HEK293 (cell line): ENCODE data around the gene RITA1.

Source experiments
- CTCF ChIA-PET: fragments of 350-600 bp; formaldehyde crosslinking; extraction: SDS; loops from one replicate; lab custom pipeline; 2021; ENCODE audit warnings: antibody characterized with exemption; lab: Yijun Ruan, JAX
- POLR2A ChIA-PET: fragments of 300-600 bp; formaldehyde crosslinking; extraction: SDS; loops from one replicate; lab custom pipeline; 2020; ENCODE audit warnings: antibody characterized with exemption, inconsistent platforms; lab: Yijun Ruan, JAX
- H3K27ac ChIP-seq: fragments of 200-500 bp; sonication (Bioruptor generic); 2 replicates; pipeline ENCODE4 v1.5.1; 2014; ENCODE audit warnings: low read depth, low read length, control low read depth, inconsistent platforms; ENCODE audit errors: extremely low read depth
- H3K36me3 ChIP-seq, 2 experiments: fragments of 200-500 bp in 1 of 2; sonication (Bioruptor generic) in 1 of 2; 1 replicate in 1 of 2; 2 replicates in 1 of 2; pipeline ENCODE4 v1.5.1; 2014 to 2017; ENCODE audit warnings: inconsistent platforms in 2 of 2, low read length in 2 of 2; ENCODE audit not compliant: control insufficient read depth in 2 of 2, insufficient read depth in 1 of 2
- H3K4me1 ChIP-seq: fragments of 200-500 bp; sonication (Bioruptor generic); 2 replicates; pipeline ENCODE4 v1.5.1; 2014; ENCODE audit warnings: mild to moderate bottlenecking, low read length, inconsistent platforms; ENCODE audit not compliant: control insufficient read depth, insufficient read depth
- H3K4me3 ChIP-seq: 2 replicates; pipeline ENCODE4 v1.5.1; 2011; ENCODE audit warnings: low read depth, mild to moderate bottlenecking, control low read depth, low read length, moderate library complexity
- H3K9me3 ChIP-seq: fragments of 200-500 bp; sonication (Bioruptor generic); 2 replicates; pipeline ENCODE4 v1.5.1; 2014; ENCODE audit warnings: low read depth, low read length, inconsistent platforms; ENCODE audit not compliant: control insufficient read depth, insufficient read depth
- KLF7 ChIP-seq: fragments of 450-650 bp; formaldehyde crosslinking; IDR thresholded peaks from 2 replicates; pipeline ENCODE4 v1.5.1; 2016; ENCODE audit warnings: missing biosample characterization, missing genetic modification characterization, borderline replicate concordance
- PRDM6 ChIP-seq: fragments of 450-650 bp; formaldehyde crosslinking; IDR thresholded peaks from 2 replicates; pipeline ENCODE4 v1.5.1; 2017; ENCODE audit warnings: missing biosample characterization, missing genetic modification characterization
- ZBTB48 ChIP-seq: fragments of 450-650 bp; formaldehyde crosslinking; IDR thresholded peaks from 2 replicates; pipeline ENCODE4 v1.5.1; 2016; ENCODE audit warnings: missing biosample characterization, missing genetic modification characterization
- ZFHX2 ChIP-seq: fragments of 450-650 bp; formaldehyde crosslinking; conservative IDR thresholded peaks from 2 replicates; pipeline ENCODE4 v1.5.1; 2016; ENCODE audit warnings: missing biosample characterization, missing genetic modification characterization
- ZNF148 ChIP-seq: fragments of 450-650 bp; formaldehyde crosslinking; IDR thresholded peaks from 2 replicates; pipeline ENCODE4 v1.5.0; 2017; ENCODE audit warnings: missing biosample characterization, missing genetic modification characterization, borderline replicate concordance
- ZNF202 ChIP-seq: fragments of 450-650 bp; formaldehyde crosslinking; IDR thresholded peaks from 2 replicates; pipeline ENCODE4 v1.5.1; 2016; ENCODE audit warnings: missing biosample characterization, missing genetic modification characterization, borderline replicate concordance
- ZNF280C ChIP-seq: fragments of 450-650 bp; formaldehyde crosslinking; IDR thresholded peaks from 2 replicates; pipeline ENCODE4 v1.5.1; 2016; ENCODE audit warnings: missing biosample characterization, missing genetic modification characterization
- ZNF341 ChIP-seq: fragments of 450-650 bp; formaldehyde crosslinking; IDR thresholded peaks from 2 replicates; pipeline ENCODE4; 2016; ENCODE audit warnings: low read depth, missing biosample characterization, missing genetic modification characterization
- ZNF354C ChIP-seq: fragments of 450-650 bp; formaldehyde crosslinking; IDR thresholded peaks from 2 replicates; pipeline ENCODE4 v1.5.1; 2016; ENCODE audit warnings: missing biosample characterization, missing genetic modification characterization, low read depth, borderline replicate concordance
- ZNF404 ChIP-seq: fragments of 450-650 bp; formaldehyde crosslinking; IDR thresholded peaks from 2 replicates; pipeline ENCODE4 v1.5.1; 2017; ENCODE audit warnings: missing biosample characterization, missing genetic modification characterization
- ZNF521 ChIP-seq: fragments of 450-650 bp; formaldehyde crosslinking; IDR thresholded peaks from 2 replicates; pipeline ENCODE4 v1.5.1; 2017; ENCODE audit warnings: missing biosample characterization, mild to moderate bottlenecking, missing genetic modification characterization
- ZSCAN5A ChIP-seq: fragments of 450-650 bp; formaldehyde crosslinking; IDR thresholded peaks from 2 replicates; pipeline ENCODE4 v1.5.1; 2016; ENCODE audit warnings: missing biosample characterization, missing genetic modification characterization
- TF ChIP-seq, protein P1 (sequence below): fragments of 450-650 bp; formaldehyde crosslinking; IDR thresholded peaks from 2 replicates; pipeline ENCODE4 v1.5.1; 2017; ENCODE audit warnings: missing biosample characterization, missing genetic modification characterization
- TF ChIP-seq, protein P2 (sequence below): fragments of 450-650 bp; formaldehyde crosslinking; IDR thresholded peaks from 2 replicates; pipeline ENCODE4 v1.5.1; 2016; ENCODE audit warnings: missing biosample characterization, missing genetic modification characterization, borderline replicate concordance
- TF ChIP-seq, protein P3 (sequence below): fragments of 450-650 bp; formaldehyde crosslinking; IDR thresholded peaks from 2 replicates; pipeline ENCODE4 v1.5.1; 2016; ENCODE audit warnings: missing biosample characterization, missing genetic modification characterization

Gene RITA1

GRCh38 chr12:113235976-113236375 lies 50.5 kb downstream of the RITA1 start (continued):
- TF ChIP-seq, protein P1, sequence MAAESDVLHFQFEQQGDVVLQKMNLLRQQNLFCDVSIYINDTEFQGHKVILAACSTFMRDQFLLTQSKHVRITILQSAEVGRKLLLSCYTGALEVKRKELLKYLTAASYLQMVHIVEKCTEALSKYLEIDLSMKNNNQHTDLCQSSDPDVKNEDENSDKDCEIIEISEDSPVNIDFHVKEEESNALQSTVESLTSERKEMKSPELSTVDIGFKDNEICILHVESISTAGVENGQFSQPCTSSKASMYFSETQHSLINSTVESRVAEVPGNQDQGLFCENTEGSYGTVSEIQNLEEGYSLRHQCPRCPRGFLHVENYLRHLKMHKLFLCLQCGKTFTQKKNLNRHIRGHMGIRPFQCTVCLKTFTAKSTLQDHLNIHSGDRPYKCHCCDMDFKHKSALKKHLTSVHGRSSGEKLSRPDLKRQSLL (tag by site-specific recombination): no peak
- TF ChIP-seq ZSCAN5A (tag by site-specific recombination) (no peak), ZBTB48 (tag by site-specific recombination) (no peak), ZNF148 (tag by site-specific recombination) (no peak), ZNF521 (no peak), ZNF354C (tag by site-specific recombination) (no peak), KLF7 (tag by site-specific recombination) (no peak), ZNF280C (no peak), ZNF202 (tag by site-specific recombination) (no peak)
- TF ChIP-seq, protein P2, sequence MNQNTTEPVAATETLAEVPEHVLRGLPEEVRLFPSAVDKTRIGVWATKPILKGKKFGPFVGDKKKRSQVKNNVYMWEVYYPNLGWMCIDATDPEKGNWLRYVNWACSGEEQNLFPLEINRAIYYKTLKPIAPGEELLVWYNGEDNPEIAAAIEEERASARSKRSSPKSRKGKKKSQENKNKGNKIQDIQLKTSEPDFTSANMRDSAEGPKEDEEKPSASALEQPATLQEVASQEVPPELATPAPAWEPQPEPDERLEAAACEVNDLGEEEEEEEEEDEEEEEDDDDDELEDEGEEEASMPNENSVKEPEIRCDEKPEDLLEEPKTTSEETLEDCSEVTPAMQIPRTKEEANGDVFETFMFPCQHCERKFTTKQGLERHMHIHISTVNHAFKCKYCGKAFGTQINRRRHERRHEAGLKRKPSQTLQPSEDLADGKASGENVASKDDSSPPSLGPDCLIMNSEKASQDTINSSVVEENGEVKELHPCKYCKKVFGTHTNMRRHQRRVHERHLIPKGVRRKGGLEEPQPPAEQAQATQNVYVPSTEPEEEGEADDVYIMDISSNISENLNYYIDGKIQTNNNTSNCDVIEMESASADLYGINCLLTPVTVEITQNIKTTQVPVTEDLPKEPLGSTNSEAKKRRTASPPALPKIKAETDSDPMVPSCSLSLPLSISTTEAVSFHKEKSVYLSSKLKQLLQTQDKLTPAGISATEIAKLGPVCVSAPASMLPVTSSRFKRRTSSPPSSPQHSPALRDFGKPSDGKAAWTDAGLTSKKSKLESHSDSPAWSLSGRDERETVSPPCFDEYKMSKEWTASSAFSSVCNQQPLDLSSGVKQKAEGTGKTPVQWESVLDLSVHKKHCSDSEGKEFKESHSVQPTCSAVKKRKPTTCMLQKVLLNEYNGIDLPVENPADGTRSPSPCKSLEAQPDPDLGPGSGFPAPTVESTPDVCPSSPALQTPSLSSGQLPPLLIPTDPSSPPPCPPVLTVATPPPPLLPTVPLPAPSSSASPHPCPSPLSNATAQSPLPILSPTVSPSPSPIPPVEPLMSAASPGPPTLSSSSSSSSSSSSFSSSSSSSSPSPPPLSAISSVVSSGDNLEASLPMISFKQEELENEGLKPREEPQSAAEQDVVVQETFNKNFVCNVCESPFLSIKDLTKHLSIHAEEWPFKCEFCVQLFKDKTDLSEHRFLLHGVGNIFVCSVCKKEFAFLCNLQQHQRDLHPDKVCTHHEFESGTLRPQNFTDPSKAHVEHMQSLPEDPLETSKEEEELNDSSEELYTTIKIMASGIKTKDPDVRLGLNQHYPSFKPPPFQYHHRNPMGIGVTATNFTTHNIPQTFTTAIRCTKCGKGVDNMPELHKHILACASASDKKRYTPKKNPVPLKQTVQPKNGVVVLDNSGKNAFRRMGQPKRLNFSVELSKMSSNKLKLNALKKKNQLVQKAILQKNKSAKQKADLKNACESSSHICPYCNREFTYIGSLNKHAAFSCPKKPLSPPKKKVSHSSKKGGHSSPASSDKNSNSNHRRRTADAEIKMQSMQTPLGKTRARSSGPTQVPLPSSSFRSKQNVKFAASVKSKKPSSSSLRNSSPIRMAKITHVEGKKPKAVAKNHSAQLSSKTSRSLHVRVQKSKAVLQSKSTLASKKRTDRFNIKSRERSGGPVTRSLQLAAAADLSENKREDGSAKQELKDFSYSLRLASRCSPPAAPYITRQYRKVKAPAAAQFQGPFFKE (tag by site-specific recombination): no peak
- TF ChIP-seq, all 188 proteins: peak for 0

DNA sequence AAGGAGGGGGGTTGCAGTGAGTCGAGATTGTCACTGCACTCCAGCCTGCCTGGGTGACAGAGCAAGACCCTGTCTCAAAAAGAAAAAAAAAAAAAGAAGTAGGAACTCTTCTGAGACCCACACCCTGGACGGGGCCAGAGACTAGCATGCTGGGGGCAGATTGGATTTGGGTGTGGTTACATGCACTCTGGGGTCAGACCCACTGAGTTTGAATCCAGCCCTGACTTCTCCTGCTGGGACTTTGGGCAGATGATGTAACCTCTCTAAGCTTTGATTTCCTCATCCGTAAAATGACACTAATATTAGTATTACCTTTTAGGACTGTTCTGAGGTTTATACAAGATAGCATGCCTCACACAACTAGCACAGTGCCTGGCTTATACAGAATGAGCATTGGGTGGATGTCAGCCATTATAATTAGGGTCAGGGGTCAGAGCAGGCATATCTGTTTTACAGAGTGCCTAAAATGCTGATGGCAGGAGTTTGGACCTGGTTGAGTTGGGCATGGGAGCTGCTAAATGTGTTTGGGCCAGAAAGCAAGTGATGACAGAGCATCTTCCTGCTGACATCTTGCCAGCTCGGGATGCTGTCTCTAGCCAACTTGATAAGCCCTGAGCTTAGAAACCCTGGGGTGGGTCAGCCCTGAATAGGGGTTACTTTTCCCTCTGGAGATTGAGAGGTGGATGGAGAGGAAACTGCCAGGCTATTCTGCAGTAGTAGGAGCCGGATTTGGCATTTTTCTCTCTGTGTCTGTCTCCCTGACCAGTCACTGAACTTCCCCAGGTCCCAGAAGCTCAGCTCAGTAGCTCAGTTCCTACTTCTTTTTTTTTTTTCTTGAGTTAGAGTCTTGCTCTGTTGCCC lies 51.2 kb downstream of the RITA1 start:
- CTCF ChIA-PET: interaction anchor here (0.6 kb wide), 1 partner anchor 10 kb away, joined by 3 read pairs; no protein-coding TSS in a partner anchor
- no peak overlapping the region for H3K4me3 ChIP-seq
- H3K4me1 ChIP-seq: no peaks in the 10 kb centered on the region
- H3K36me3 ChIP-seq: peaks cover 0 to 19% of the 10 kb centered on the region in 2 experiments; a peak in 2 of 3 replicates
- no peak overlapping the region for H3K27ac ChIP-seq
- POLR2A ChIA-PET: no interaction called here
- no peaks in the 10 kb centered on the region for H3K9me3 ChIP-seq
- TF ChIP-seq ZNF341 (no peak), ZNF404 (no peak), PRDM6 (no peak), ZFHX2 (tag by site-specific recombination) (no peak), ZNF354C (tag by site-specific recombination) (no peak)
- TF ChIP-seq, protein P3, sequence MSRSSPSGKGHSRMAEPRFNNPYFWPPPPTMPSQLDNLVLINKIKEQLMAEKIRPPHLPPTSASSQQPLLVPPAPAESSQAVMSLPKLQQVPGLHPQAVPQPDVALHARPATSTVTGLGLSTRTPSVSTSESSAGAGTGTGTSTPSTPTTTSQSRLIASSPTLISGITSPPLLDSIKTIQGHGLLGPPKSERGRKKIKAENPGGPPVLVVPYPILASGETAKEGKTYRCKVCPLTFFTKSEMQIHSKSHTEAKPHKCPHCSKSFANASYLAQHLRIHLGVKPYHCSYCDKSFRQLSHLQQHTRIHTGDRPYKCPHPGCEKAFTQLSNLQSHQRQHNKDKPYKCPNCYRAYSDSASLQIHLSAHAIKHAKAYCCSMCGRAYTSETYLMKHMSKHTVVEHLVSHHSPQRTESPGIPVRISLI (tag by site-specific recombination): no peak
